Measurements from ENCODE around the gene TPSB2. TPM values are rescaled to one million over a fixed set of nuclear protein-coding genes. Genes with fewer than 3 reads are reported as not detected.

Gene TPSB2
- total RNA-seq, 4 donors from 2014 or later: 4.1 to 108 (median 29.0) TPM

- intact Hi-C loops (cut with DNase I; ENCODE audit: low total_unique reads): no loop called here
- Histone ChIP-seq H3K4me1 (no peaks in the 10 kb centered on the region), H3K27me3 (peaks cover 0 to 13% of the 10 kb centered on the region in 2 donors), H3K27ac (no peak overlapping the region), H3K9me3 (no peaks in the 10 kb centered on the region), H3K4me3 (no peak overlapping the region), H3K36me3 (no peaks in the 10 kb centered on the region)
- DNase-seq: no peak
- TF ChIP-seq CTCF (IDR thresholded peaks at IDR 0.05): no peak
- TF ChIP-seq POLR2A (IDR thresholded peaks at IDR 0.05): no peak
Observed at GRCh38 chr16:1260101-1260680, 30.2 kb upstream of the TPSB2 start.

GRCh38 chr16:1259760-1260068 lies 29.7 kb upstream of the TPSB2 start:
- H3K4me3 ChIP-seq: no peak overlapping the region
- TF ChIP-seq CTCF (IDR thresholded peaks at IDR 0.05): no peak
- TF ChIP-seq POLR2A (IDR thresholded peaks at IDR 0.05): no peak

GRCh38 chr16:1258906-1259759 lies 29.1 kb upstream of the TPSB2 start:
- intact Hi-C loops (cut with DNase I; ENCODE audit: low total_unique reads): no loop called here
- no peaks in the 10 kb centered on the region for H3K4me1 ChIP-seq
- H3K4me3 ChIP-seq: no peak overlapping the region
- H3K27ac ChIP-seq: no peak overlapping the region
- H3K27me3 ChIP-seq: peaks cover 0 to 13% of the 10 kb centered on the region in 2 donors
- no peaks in the 10 kb centered on the region for H3K9me3 ChIP-seq
- DNase-seq: no peak
- no peak for TF ChIP-seq POLR2A (IDR thresholded peaks at IDR 0.05)
- TF ChIP-seq CTCF (IDR thresholded peaks at IDR 0.05): no peak
- H3K36me3 ChIP-seq: no peaks in the 10 kb centered on the region

More at GRCh38 chr16:1259760-1260068, 29.7 kb upstream of the TPSB2 start:
- DNase-seq: no peak
- no peak overlapping the region for H3K27ac ChIP-seq
- intact Hi-C loops (cut with DNase I; ENCODE audit: low total_unique reads): no loop called here
- H3K4me1 ChIP-seq: no peaks in the 10 kb centered on the region
- H3K27me3 ChIP-seq: peaks cover 0 to 13% of the 10 kb centered on the region in 2 donors
- H3K9me3 ChIP-seq: no peaks in the 10 kb centered on the region
- H3K36me3 ChIP-seq: no peaks in the 10 kb centered on the region

- Histone ChIP-seq H3K36me3 (no peaks in the 10 kb centered on the region), H3K9me3 (no peaks in the 10 kb centered on the region), H3K27me3 (peaks cover 0 to 13% of the 10 kb centered on the region in 2 donors), H3K27ac (no peak overlapping the region), H3K4me1 (no peaks in the 10 kb centered on the region), H3K4me3 (no peak overlapping the region)
- TF ChIP-seq CTCF (IDR thresholded peaks at IDR 0.05) (no peak), POLR2A (IDR thresholded peaks at IDR 0.05) (no peak)
- no peak for DNase-seq
- intact Hi-C loops (cut with DNase I; ENCODE audit: low total_unique reads): no loop called here
Observed at GRCh38 chr16:1258225-1258600, 28.2 kb upstream of the TPSB2 start.

- Histone ChIP-seq H3K9me3 (no peaks in the 10 kb centered on the region), H3K4me1 (no peaks in the 10 kb centered on the region), H3K36me3 (no peaks in the 10 kb centered on the region), H3K27ac (no peak overlapping the region), H3K27me3 (peaks cover 0 to 13% of the 10 kb centered on the region in 2 donors), H3K4me3 (no peak overlapping the region)
- intact Hi-C loops (cut with DNase I; ENCODE audit: low total_unique reads): no loop called here
- DNase-seq: no peak
- TF ChIP-seq POLR2A (IDR thresholded peaks at IDR 0.05) (no peak), CTCF (IDR thresholded peaks at IDR 0.05) (no peak)
Observed at GRCh38 chr16:1257561-1258224, 27.7 kb upstream of the TPSB2 start.
